Measurements from ENCODE around the gene TRIM73. TPM values are rescaled to one million over a fixed set of nuclear protein-coding genes. Genes with fewer than 3 reads are reported as not detected.
"Not testable (repeated sequence)": the region's sequence is repeated elsewhere in the genome, so short reads cannot be mapped to it uniquely, and the experiment has no call there.

TRIM73 gene
- total RNA-seq, 1 donor from 2014 or later, result 0.86 TPM

DNA sequence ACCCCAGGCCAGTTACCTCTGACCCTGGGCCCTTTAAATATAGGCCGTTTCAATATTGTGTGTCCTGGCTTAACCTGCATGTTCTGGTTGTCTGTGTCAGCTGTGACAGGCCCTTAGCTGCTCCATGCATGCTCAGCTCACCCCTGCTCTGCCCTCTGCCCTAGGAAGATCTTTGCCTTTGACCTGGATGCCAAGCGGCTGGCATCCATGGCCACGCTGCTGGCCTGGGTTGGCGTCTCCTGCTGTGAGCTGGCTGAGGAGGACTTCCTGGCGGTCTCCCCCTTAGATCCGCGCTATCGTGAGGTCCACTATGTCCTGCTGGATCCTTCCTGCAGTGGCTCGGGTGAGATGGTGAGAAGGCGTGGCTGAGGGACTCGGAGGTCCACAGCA lies 20.0 kb downstream of the TRIM73 start:
- not testable (repeated sequence) for DNase-seq (ENCODE audit: low read depth)

GRCh38 chr7:75415829-75416373 lies 20.5 kb downstream of the TRIM73 start:
- not testable (repeated sequence) for DNase-seq (ENCODE audit: low read depth)

- DNase-seq (ENCODE audit: low read depth), result not testable (repeated sequence)
Observed at GRCh38 chr7:75416787-75417186, 21.4 kb downstream of the TRIM73 start.

DNA sequence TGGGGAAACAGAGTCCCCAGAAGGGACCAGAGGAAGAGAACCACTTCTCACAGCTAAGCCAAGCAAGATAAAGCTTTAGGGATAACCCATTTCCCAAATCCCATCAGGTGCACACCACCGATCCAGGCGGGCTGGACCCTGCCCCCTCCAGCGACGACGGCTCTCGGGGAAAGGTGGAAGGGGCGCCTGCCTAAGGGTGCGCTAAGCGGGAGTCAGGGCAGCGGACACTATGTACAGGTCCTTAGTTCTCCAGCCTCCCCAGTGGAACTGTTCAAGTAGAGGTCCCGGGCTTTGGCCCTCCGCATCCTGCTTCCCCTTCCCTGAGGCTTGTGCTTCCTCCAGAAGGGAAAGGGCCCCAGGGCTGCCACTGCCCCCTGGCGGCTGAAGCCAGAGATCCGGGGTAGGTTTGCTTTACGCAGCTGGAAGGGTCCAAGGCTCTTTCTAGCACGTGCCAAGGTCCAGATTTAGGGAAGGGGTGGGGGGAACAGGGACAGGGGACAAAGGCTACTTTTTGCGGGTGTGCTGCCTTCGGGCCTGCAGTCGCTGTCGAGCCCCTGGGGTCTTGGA lies 22.9 kb downstream of the TRIM73 start:
- DNase-seq (ENCODE audit: low read depth), result not testable (repeated sequence)

DNA sequence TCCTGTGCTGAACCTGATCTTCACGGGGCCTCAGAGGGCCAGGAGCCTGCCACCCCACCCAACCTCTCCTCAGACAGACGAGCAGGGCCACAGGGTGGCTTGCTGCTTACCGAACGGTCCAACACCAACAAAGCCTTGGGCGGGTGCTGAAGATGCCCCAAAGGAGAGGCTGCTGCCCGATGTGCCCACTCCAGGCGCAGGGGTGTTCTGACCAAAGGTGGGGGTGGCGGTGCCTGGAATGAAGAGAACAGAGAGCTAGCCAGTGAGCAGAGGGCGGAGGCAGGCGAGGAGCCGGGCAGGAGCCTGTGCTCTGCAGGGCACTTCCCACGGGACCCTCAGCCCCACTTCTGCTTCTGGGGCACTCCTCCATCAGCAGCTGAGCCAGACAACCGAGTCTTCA lies 23.8 kb downstream of the TRIM73 start:
- DNase-seq (ENCODE audit: low read depth), result not testable (repeated sequence)

GRCh38 chr7:75419693-75420092 lies 24.3 kb downstream of the TRIM73 start:
- DNase-seq (ENCODE audit: low read depth), result not testable (repeated sequence)

GRCh38 chr7:75420152-75420551 lies 24.7 kb downstream of the TRIM73 start:
- DNase-seq (ENCODE audit: low read depth), result not testable (repeated sequence)

DNA sequence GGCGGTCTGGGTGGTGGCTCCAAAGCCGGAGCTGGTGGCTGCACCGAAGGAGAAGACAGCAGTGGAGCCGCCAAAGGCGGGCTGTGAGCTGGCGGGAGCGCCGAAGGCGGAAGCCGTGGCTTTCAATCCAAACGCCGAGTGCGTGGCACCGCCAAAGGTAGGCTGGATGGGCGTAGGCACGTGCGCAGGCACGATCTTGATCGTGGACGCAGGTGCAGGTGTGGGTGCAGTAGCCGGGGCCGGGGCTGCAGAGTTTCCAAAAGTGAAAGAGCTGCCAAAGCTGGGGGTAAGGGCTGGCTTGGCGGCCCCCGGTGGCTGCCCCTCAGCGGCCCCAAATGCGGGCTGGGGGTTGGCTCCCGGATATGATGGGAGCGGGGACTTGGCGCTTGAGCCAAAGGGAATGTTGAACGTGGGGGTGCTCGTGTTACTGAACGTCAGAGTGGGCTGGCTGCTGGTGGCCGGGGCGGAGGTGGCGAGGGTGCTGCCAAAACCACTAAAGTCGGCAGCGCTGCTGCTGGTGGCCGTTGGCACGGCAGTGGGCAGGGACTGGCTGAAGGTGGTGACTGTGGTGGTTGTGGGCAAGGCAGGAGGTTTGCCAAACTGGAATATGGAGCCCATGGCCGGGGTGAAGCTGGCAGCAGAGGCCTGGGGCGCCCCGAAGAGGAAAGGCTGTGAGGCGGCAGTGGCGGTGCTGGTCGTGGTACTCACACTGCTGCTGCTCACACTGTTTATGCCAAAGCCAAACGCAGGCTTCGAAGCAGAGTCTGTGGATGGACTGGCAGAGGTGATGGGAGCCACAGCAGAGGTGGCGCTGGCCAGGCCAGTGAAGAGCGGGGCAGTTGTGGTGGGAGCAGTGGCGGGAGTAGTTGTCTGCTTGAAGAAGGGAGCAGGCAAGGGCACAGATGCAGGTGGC lies 26.6 kb downstream of the TRIM73 start:
- not testable (repeated sequence) for DNase-seq (ENCODE audit: low read depth)

DNA sequence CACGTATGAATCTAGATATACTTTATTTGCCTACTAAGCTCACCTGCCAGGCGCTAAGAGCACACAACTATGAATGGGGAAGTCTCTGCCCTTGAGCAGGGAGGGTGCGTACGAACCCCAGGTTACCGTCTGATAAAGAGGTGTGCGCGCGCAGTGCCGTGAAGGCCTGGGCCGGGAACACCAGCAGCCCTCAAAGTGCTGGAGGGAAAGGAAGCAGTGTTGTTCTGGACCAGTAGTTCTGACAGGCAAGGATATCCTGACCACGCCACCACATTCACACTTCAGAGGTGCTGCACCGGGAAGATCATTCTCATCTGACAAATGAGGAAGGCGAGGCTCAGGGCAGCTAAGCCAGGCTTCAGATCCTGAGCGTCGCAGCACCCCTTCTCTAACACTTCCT lies 28.1 kb downstream of the TRIM73 start:
- DNase-seq (ENCODE audit: low read depth), result not testable (repeated sequence)

GRCh38 chr7:75439000-75439399 lies 43.6 kb downstream of the TRIM73 start:
- not testable (repeated sequence) for DNase-seq (ENCODE audit: low read depth)

GRCh38 chr7:75442101-75442464 lies 46.7 kb downstream of the TRIM73 start:
- DNase-seq (ENCODE audit: low read depth), result not testable (repeated sequence)

GRCh38 chr7:75442465-75443111 lies 47.2 kb downstream of the TRIM73 start:
- peak; percentile 68 for DNase-seq (ENCODE audit: low read depth)

DNA sequence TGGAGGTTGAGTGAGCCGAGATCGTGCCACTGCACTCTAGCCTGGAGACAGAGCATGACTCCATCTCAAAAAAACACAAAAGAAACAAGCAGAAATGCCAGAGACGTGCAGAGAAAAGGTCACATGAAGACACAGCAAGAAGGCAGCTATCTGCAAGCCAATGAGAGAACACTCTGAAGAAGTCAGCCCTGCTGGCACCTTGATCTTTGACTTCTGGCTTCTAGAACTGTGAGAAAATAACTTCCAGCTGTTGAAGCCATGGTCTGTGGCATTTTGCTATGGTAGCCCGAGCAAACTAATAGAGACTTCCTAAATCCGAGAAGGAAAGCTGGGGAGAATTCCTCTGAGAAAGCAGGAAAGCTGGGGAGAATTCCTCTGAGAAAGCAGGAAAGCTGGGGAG lies 54.5 kb downstream of the TRIM73 start:
- DNase-seq (ENCODE audit: low read depth), result not testable (repeated sequence)

DNA sequence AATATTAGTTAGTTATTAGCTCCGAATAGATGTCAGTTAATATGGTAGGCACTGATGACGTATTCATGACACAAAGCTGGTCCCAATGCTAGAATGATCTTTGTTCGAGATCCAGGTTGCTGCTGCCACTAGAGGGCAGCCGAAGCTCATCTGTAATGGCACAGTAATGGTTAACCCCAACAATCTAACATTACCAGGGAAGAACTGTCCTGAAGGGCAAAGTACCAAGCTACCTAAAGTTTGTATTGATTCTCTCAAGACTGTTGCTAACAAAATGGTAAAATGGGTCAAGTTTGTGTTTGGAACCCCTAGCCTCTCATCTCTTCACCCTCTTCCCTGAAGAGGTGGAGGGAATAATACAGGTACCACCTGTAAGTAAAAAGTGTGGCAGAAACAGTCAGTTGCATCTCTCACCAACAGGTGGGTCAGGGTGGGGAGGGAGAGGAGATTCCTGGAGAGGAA lies 57.1 kb downstream of the TRIM73 start:
- DNase-seq (ENCODE audit: low read depth), result not testable (repeated sequence)

Other genes starting within 250 kb of the TRIM73 start
- gene POM121C, start 90.7 kb downstream of the TRIM73 start, total RNA-seq, result 8.5 and 10.3 TPM in 2 replicates
- not detected in 2 replicates for gene SPDYE5, start 96.7 kb downstream of the TRIM73 start, total RNA-seq

Data from myocyte (in vitro differentiated cells).